ENCODE data around the gene ZNF181.

DNA sequence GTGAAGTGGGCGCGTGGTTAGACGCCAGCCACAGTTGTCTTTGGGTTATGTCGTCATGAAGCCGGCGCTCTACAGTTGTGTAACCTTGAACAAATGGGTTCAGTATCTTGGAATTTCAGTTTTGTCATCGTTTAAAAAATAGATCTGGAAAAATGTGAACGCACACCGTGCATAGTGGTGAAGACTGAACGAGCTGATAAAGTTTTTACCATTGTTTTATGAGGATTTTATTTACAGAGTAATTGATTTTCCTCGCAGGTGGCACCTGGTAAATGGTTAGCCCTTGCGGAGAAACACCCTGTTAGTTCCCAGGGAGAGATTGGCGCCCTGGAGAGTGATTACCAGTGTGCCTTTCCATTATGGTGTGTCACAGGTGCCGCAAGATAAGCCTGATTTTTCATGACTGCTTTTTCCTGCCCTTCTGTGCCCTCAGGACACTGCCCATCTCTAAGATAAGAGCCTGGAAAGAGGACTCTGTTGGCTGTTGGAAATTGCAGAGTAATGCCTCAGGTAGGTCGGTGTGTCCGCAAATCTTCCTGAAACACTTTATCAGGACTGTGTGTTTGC lies 577 bp downstream of the ZNF181 start:
- TF ChIP-seq POLR2A (IDR thresholded peaks at IDR 0.05; ENCODE audit: low read depth, low read length) (no peak), SPI1 (IDR thresholded peaks at IDR 0.05; ENCODE audit: low read depth, low read length) (no peak), POU2F2 (IDR thresholded peaks at IDR 0.05; ENCODE audit: low read depth, low read length) (no peak), TAF1 (IDR thresholded peaks at IDR 0.05; ENCODE audit: low read depth, low read length) (no peak)

Measured in GM12891 (cell line).